Skeletal muscle tissue (tissue), 4 donors: ENCODE results near the gene DOK6. TPM values are rescaled to one million over a fixed set of nuclear protein-coding genes. Genes with fewer than 3 reads are reported as not detected.
"Not testable (repeated sequence)": the region's sequence is repeated elsewhere in the genome, so short reads cannot be mapped to it uniquely, and the experiment has no call there.

Experiments used
- H3K27ac ChIP-seq: one replicate; pipeline ENCODE4 v1.7.0; 2013; ENCODE audit warnings: mild to moderate bottlenecking, low read depth, low read length, inconsistent platforms
- H3K27me3 ChIP-seq, 3 donors: one replicate each; pipeline ENCODE4 v1.7.0; 2013; ENCODE audit warnings: low read length in 3 of 3; ENCODE audit not compliant: control insufficient read depth in 3 of 3, insufficient read depth in 3 of 3
- H3K36me3 ChIP-seq, 3 donors: one replicate each; pipeline ENCODE4 v1.7.0; 2013; ENCODE audit warnings: low read length in 3 of 3; ENCODE audit not compliant: control insufficient read depth in 3 of 3, insufficient read depth in 3 of 3
- H3K4me1 ChIP-seq, 3 donors: one replicate each; pipeline ENCODE4 v1.7.0; 2013; ENCODE audit warnings: low read length in 3 of 3, mild to moderate bottlenecking in 3 of 3; ENCODE audit not compliant: control insufficient read depth in 3 of 3, insufficient read depth in 3 of 3
- H3K4me3 ChIP-seq, 3 donors: one replicate each; pipeline ENCODE4 v1.7.0; 2013; ENCODE audit warnings: low read length in 3 of 3
- H3K9ac ChIP-seq, 3 donors: one replicate each; pipeline ENCODE4 v1.7.0; 2013; ENCODE audit warnings: low read length in 3 of 3, mild to moderate bottlenecking in 3 of 3, moderate library complexity in 2 of 3, low read depth in 1 of 3
- H3K9me3 ChIP-seq, 3 donors: one replicate each; pipeline ENCODE4 v1.7.0; 2013; ENCODE audit warnings: low read length in 3 of 3; ENCODE audit not compliant: control insufficient read depth in 3 of 3
- total RNA-seq: library from RNA; depleted of rRNA; stranded (reverse); fragments of >200 nt; gene quantifications from one replicate; pipeline ENCODE4 v1.2.3, GENCODE V29; 2014
- donor health status: Osteomylitis.

The DOK6 gene
- total RNA-seq, 1 donor from 2014 or later: 3.1 TPM

DNA sequence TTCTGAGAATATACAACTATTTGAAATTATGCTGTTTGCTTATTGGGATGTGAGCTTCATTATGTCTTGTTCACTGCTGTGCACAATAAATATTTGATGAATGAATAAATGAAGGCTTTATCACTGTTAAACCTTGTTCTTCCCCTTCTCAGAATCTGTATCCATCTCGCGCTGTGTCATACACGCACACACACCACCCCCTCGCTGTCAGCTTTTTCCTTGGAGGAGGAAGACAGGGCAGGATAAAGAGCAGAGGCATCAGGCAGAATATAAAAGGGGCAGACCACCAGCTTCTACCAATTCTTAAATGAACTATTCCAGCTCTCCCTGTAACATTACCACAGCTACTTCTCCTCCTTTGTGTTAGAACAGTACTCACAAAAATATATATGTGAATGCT, 472.0 kb downstream of the DOK6 start:
- Histone ChIP-seq H3K4me1 (no peaks in the 10 kb centered on the region), H3K36me3 (no peaks in the 10 kb centered on the region), H3K27me3 (no peaks in the 10 kb centered on the region), H3K27ac (no peak overlapping the region), H3K4me3 (no peak overlapping the region), H3K9me3 (no peaks in the 10 kb centered on the region), H3K9ac (no peak overlapping the region)

DNA sequence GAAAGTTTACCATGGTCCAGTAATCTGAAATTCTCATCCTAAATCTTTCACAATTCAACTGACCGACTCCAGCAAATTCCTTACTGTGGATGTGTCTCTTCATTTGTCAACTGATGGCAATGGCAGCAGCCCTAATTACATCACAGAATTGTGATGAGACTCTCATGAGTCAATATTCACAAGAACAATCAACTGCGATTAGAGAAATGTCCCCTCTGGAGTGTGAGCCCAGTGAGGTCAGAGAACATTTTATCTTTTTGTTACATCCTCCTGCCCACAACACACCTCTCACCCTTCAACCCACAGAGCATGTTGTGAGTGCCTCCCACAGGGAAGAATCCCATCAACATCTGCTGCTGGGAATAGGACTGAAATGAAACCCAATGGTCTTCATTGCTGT, 473.4 kb downstream of the DOK6 start:
- H3K9me3 ChIP-seq: no peaks in the 10 kb centered on the region
- H3K4me3 ChIP-seq: no peak overlapping the region
- H3K4me1 ChIP-seq: no peaks in the 10 kb centered on the region
- no peaks in the 10 kb centered on the region for H3K27me3 ChIP-seq
- H3K27ac ChIP-seq: no peak overlapping the region
- no peaks in the 10 kb centered on the region for H3K36me3 ChIP-seq
- no peak overlapping the region for H3K9ac ChIP-seq

DNA sequence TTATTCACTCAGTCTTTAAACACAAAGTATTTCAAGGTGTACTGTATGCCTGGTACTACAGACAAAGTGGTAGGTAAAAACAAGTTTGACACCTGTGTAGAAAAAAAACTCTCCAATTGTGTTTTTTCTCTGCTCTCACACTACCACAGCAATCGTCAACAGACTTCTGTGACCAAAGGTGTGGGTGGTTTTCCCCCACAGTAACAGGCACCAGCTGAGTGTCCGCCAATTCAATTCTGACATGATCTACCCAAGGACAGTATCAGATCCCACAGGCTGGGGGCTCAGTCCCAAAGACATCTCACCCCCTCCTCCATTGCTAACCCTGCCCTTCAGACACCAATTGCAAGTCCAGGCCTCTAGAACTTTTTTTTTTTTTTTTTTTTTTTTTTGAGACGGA, 475.8 kb downstream of the DOK6 start:
- no peak overlapping the region for H3K4me3 ChIP-seq
- H3K9me3 ChIP-seq: no peaks in the 10 kb centered on the region
- H3K27ac ChIP-seq: no peak overlapping the region
- no peak overlapping the region for H3K9ac ChIP-seq
- no peaks in the 10 kb centered on the region for H3K4me1 ChIP-seq
- no peaks in the 10 kb centered on the region for H3K36me3 ChIP-seq
- no peaks in the 10 kb centered on the region for H3K27me3 ChIP-seq

DNA sequence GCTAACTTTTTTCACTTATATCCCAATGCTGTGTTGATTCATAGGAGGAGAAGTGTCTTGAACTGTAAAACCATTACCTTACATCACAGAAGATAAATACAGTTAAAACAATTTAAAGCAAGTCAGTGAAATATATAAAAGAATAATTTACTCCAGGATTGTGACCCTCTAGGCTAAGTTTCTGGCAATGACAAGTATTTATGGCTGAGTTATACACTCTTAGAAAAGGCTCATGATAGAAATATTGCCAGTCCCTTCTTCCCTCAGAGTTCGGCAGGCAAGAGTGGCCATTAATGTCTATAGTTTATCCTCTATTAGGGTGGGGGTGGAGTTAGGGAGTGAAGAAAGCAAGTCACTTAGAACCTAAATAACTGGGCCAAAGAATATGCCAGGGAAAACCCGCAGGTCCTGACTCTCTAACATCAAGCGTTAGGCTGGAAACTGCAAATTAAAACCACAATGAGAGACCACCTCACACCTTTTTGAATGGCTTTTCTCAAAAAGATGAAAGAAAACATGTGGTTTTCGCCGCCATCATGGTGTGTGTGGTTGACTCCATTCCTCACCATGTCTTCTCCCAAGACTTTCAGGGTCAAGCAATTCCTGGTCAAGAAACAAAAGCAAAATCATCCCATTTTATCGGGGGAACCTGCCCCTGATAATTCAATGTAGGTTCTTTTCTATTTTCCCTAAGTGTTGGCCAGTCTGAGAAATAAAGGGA, 477.7 kb downstream of the DOK6 start:
- Histone ChIP-seq H3K4me3 (no peak overlapping the region), H3K4me1 (no peaks in the 10 kb centered on the region), H3K36me3 (no peaks in the 10 kb centered on the region), H3K9ac (no peak overlapping the region), H3K27me3 (no peaks in the 10 kb centered on the region), H3K27ac (no peak overlapping the region), H3K9me3 (no peaks in the 10 kb centered on the region)

DNA sequence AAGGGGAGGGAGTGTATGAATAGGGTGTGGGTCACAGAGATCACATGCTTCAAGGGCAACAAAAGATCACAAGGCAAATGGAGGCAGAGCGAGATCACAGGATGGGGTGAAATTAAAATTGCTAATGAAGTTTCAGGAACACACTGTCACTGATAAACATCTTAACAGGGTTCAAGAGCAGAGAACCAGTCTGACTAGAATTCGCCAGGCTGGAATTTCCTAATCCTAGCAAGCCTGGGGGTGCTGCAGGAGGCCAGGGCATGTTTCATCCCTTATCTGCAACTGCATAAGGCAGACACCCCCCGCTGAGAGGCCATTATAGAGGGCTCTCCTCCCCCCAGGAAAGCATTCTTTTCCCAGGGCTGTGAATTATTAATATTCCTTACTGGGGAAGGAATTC, 478.4 kb downstream of the DOK6 start:
- H3K36me3 ChIP-seq, H3K27ac ChIP-seq, H3K9me3 ChIP-seq, H3K9ac ChIP-seq, H3K4me1 ChIP-seq, H3K27me3 ChIP-seq, H3K4me3 ChIP-seq: not testable (repeated sequence)

DNA sequence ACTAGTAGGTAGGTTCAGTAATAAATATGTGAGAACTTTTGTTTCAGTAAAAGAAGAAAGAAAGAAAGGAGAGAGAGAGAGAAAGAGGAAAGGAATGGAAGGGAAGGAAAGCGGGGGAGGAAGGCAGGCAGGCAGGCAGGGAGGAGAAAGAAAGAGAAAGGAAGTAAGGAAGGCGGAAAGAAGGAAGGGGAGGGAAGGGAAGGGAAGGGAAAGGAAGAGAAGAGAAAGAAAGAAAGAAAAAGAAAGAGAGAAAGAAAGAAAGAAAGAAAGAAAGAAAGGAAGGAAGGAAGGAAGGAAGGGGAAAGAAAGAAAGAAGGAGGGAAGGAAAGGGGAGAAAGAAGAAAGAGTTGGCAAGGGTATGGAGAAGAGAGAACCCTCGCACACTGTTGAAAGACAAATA, 479.4 kb downstream of the DOK6 start:
- no peaks in the 10 kb centered on the region for H3K4me1 ChIP-seq
- H3K9me3 ChIP-seq: no peaks in the 10 kb centered on the region
- H3K4me3 ChIP-seq: no peak overlapping the region
- H3K36me3 ChIP-seq: no peaks in the 10 kb centered on the region
- H3K27me3 ChIP-seq: no peaks in the 10 kb centered on the region
- no peak overlapping the region for H3K27ac ChIP-seq
- H3K9ac ChIP-seq: no peak overlapping the region

DNA sequence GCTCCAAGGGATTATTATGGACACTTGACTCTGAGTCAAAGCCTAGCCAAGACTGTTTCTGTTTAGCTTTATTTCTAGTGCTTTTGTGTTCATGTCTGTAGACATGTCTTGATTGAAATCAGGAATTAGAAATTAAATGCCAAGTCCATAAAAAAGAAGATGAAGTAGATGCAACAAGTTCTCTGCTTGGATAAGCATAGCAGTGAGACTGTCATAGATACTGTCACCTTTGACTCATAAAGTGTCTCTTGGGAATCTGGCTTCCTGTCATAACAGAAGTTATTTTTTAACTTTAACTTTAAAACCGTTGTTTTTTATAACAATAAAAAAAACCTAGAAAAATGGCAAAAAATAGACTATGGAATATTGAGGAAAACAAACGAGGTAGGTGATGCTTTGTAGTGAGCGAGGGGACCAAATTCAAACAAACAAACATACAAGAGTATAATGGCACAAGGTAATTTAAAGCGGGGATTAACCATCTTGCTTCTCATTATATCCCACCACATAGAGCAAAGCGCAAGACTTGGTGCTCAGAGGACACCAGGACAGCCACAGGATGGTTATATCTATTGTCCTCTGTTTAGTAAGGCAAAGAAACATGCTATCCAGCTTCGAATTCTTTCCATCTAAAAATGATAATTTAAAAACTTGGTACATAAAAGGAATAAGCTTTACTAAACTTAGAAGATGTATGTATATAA, 482.4 kb downstream of the DOK6 start:
- no peak overlapping the region for H3K4me3 ChIP-seq
- no peak overlapping the region for H3K27ac ChIP-seq
- no peaks in the 10 kb centered on the region for H3K27me3 ChIP-seq
- no peak overlapping the region for H3K9ac ChIP-seq
- H3K36me3 ChIP-seq: no peaks in the 10 kb centered on the region
- H3K4me1 ChIP-seq: no peaks in the 10 kb centered on the region
- H3K9me3 ChIP-seq: no peaks in the 10 kb centered on the region

DNA sequence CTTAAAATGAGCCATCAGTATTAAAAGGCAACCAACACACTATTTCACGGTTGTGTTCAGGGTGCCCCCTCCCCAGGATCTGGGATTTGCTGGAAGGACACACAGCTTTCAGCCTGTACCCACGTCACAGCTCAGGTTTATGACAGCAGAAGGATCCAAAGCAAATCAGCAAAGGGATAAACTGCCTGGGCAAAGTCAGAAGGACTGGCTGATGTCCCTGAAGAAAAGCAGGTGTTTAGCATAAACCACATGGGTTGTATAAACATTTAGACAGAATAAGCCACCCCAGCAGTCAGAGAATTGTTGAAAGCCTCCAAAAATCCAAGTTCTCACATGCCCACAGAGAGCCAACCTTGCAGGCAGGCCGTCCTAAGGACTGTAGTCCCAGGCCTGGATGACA, 483.1 kb downstream of the DOK6 start:
- Histone ChIP-seq H3K4me3 (no peak overlapping the region), H3K27ac (no peak overlapping the region), H3K9me3 (no peaks in the 10 kb centered on the region), H3K4me1 (no peaks in the 10 kb centered on the region), H3K36me3 (no peaks in the 10 kb centered on the region), H3K27me3 (no peaks in the 10 kb centered on the region), H3K9ac (no peak overlapping the region)

DNA sequence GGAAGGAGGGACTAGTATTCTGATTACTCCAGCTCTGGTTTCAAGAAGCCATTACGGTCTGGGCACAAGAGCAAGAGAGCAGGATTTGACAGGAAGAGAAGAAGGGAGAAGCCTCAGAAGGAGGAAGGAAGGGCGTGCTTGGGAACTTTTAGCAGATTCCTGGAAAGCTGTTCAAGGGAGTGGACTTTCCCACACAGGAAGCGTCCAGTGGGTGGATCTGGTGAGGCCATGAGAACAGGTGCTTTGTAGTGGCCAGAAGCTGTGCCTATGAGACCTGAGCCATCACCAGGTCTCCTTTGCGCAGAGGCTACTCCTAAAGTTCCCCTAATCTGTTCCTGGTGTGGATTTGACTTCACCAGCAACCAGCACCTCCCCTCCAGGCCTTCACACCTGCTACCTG, 484.7 kb downstream of the DOK6 start:
- no peak overlapping the region for H3K27ac ChIP-seq

DNA sequence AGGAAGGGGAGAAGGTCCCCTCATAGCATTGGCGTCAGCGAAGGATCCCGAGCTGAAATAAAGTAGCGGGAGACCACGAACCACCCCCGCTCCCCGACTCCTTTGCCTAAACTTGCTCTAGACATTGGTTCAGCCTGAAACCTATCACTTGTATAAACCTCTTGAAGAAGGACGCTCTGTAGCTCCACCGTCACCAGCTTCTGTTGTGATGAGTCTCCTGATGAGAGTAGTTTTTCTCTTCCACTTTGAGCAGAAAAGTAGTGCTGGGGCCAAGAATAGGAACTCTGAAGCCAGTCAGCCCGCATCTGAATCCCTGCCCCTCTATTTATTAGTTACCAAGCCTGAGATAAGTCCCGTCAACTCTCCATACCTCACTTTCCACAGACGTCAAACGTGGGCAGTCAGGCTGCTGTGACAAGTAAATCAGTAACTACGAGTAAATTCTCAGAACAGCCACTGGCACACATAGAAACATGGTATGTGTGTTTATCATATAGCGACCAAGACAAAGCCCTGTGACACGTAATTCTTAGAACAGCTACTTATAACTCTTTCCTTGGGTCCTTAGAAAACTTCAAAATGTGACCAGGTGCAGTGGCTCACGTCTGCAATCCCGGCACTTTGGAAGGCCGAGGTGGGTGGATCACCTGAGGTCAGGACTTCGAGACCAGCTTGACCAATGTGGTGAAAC, 485.3 kb downstream of the DOK6 start:
- Histone ChIP-seq H3K27me3 (no peaks in the 10 kb centered on the region), H3K9ac (no peak overlapping the region), H3K27ac (no peak overlapping the region), H3K4me1 (no peaks in the 10 kb centered on the region), H3K9me3 (no peaks in the 10 kb centered on the region), H3K4me3 (no peak overlapping the region), H3K36me3 (no peaks in the 10 kb centered on the region)

More for the DNA sequence above, 484.7 kb downstream of the DOK6 start:
- Histone ChIP-seq H3K4me3 (no peak overlapping the region), H3K27me3 (no peaks in the 10 kb centered on the region), H3K9ac (no peak overlapping the region), H3K4me1 (no peaks in the 10 kb centered on the region), H3K36me3 (no peaks in the 10 kb centered on the region), H3K9me3 (no peaks in the 10 kb centered on the region)
